Fibroblast of the aortic adventitia (primary cell): Measurements from ENCODE around the gene SLC28A3. TPM values are rescaled to one million over a fixed set of nuclear protein-coding genes. Genes with fewer than 3 reads are reported as not detected.

Experiments used
- DNase-seq: peaks from one replicate; pipeline ENCODE4 v3.0.0-alpha.2; 2010; ENCODE audit warnings: low read depth
- H3K4me3 ChIP-seq: 2 replicates; pipeline ENCODE4 v1.5.1; 2011; ENCODE audit warnings: low read depth, mild to moderate bottlenecking, control low read depth, low read length, moderate library complexity
- total RNA-seq: library from RNA; depleted of rRNA; stranded (reverse); fragments of >200 nt; gene quantifications from 2 replicates; pipeline ENCODE4 v1.2.3, GENCODE V29; 2012; ENCODE audit warnings: low replicate concordance
- TF ChIP-seq, protein P1 (sequence below): IDR thresholded peaks from 2 replicates; pipeline ENCODE4 v1.5.1; 2011; ENCODE audit warnings: mild to moderate bottlenecking, low read length, control low read depth, inconsistent platforms; ENCODE audit not compliant: insufficient read depth

Gene SLC28A3
- total RNA-seq, 1 donor = 0.36 TPM

DNA sequence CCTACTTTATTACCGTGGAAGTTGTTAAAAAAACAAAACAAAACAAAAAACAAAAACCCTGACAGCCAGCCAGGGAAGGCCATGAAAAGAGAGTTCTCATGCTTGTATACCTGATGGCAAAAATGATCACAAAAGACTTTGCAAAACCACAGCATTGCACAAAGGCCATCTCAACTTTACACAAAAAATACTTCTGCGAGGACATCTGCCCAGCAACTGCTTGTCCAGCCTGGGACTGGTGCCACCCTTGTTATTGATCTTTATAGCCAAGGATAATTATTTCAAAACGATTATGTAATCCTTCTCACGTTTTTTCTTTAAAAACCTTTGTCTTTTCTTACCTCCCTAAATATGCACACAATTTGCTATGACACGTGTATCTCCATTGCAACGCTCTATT lies 42.2 kb upstream of the SLC28A3 start:
- no peak overlapping the region for H3K4me3 ChIP-seq
- DNase-seq = no peak
- TF ChIP-seq, protein P1, sequence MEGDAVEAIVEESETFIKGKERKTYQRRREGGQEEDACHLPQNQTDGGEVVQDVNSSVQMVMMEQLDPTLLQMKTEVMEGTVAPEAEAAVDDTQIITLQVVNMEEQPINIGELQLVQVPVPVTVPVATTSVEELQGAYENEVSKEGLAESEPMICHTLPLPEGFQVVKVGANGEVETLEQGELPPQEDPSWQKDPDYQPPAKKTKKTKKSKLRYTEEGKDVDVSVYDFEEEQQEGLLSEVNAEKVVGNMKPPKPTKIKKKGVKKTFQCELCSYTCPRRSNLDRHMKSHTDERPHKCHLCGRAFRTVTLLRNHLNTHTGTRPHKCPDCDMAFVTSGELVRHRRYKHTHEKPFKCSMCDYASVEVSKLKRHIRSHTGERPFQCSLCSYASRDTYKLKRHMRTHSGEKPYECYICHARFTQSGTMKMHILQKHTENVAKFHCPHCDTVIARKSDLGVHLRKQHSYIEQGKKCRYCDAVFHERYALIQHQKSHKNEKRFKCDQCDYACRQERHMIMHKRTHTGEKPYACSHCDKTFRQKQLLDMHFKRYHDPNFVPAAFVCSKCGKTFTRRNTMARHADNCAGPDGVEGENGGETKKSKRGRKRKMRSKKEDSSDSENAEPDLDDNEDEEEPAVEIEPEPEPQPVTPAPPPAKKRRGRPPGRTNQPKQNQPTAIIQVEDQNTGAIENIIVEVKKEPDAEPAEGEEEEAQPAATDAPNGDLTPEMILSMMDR = no peak

DNA sequence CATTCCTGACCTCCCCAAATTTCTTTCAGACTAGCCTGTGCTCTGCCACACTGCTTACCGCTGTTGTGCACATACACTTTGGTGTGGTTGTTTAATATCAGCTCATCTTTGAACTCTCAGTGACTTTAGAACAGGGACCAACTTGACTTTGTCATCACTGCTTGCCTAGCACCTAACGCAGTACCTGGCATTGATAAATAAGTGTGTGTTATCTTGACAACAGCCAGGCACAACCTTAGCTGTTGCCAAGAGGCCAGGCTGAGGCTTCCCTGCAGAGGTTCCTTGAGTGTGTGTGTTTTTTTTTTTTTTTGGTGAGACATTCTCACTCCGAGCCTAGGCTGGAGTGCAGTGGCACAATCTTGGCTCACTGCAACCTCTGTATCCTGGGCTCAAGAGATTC lies 41.0 kb upstream of the SLC28A3 start:
- DNase-seq = no peak
- no peak overlapping the region for H3K4me3 ChIP-seq
- TF ChIP-seq, protein P1 = no peak

DNA sequence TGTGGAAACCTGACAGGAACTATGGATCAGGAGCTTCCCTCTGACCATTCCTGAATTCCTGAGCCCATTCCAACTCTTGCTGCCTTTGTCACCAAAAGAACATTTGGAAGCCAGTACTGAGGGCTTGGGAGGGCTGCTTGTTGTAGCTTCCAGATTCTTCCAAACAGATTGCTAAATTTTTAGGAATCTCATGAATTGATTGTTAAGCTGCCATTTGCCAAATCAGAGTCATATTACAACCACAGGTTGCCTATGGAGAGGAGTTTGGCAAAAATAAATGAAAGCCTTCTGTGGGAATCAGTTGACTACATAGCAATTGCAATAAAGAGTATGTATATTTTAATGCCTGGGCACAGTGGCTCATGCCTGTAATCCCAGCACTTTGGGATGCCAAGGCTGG lies 39.2 kb upstream of the SLC28A3 start:
- DNase-seq = peak; percentile 68
- H3K4me3 ChIP-seq = no peak overlapping the region
- TF ChIP-seq, protein P1 = no peak

DNA sequence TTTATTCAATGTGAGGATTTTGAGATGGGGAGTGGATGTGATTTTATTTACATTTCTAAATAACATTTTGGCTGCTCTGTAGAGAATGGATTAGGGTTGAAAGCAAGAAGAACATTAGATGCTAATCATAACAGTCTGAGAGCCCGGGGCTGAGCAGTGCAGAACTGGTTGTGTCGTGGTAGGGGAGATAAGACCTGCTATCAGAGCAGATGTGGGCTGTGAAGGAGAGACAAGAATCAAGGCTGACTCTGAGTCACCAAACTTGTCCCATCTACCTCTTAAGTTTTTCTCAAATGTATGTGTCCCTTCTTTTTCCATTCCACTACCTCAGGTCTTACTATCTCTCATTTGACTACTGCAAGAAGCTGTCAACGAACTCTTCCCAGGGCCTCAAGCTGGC lies 35.4 kb upstream of the SLC28A3 start:
- no peak overlapping the region for H3K4me3 ChIP-seq
- no peak for DNase-seq
- TF ChIP-seq, protein P1 = no peak

DNA sequence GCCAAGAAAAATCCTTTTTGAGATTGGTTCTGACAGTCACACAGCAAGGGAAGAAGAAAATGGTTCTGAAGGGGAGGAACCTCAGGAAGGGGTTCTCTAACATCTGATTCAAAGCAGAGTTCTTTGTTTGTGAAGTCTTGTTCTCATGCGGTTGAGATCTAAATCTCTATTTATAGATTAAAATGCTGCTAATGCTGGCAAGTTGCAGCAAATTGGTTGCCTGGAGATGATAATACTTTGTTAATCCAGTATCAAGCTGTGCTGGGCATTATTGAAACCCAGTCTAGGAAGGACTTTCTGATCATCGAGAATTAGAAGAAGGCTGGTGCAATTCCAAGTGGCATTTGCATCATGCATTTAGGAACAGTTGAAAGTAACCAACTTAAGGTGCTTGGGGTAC lies 34.0 kb upstream of the SLC28A3 start:
- peak; percentile 25 for DNase-seq
- H3K4me3 ChIP-seq = no peak overlapping the region
- TF ChIP-seq, protein P1 = no peak

DNA sequence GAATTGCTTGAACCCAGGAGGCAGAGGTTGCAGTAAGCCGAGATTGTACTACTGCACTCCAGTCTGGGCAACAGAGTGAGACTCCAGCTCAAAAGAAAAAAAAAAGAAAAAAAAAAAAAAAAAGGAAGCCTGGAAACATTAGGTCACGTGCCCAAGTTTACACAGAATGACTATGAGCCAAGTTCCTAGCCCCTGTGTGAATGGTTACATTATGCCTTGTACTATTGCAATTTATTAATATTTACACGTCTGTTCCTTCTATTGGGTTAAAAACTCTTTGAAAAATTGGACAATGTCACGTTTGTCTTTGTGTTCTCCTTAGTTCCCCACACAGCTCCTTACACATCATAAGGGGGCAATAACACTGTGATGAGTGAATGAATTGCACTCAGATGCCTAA lies 33.5 kb upstream of the SLC28A3 start:
- H3K4me3 ChIP-seq = no peak overlapping the region
- TF ChIP-seq, protein P1 = no peak
- no peak for DNase-seq

DNA sequence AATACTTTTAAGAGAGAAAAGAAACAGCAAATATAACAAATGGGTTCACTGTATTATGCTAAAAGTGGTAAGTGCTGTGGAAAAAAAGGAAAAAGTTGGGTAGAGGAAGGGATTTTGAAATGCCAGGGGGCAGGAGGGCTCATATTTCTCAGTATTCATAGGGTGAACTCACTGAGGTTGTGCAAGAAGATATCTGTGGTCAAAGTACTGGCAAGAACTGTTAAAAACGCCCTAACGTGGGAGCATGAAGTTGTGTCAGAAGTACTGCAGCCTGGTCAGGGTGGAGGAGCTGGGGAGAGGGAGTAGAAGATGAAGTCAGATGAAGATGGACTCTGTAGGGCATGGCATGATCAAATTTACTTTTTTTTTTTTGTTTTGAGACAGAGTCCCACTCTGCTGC lies 31.2 kb upstream of the SLC28A3 start:
- H3K4me3 ChIP-seq = no peak overlapping the region
- peak; percentile 95 for DNase-seq
- TF ChIP-seq, protein P1 = no peak
